GM21717 (cell line): Measurements from ENCODE around the gene ACAA1.
"Not testable (repeated sequence)": the region's sequence is repeated elsewhere in the genome, so short reads cannot be mapped to it uniquely, and the experiment has no call there.

Experiments used
- ATAC-seq: cut with Tn5 transposase; IDR thresholded peaks from one replicate; pipeline ENCODE4 v1.9.1; 2021; ENCODE audit warnings: mild to moderate bottlenecking, moderate library complexity; ENCODE audit not compliant: unreplicated experiment

Gene ACAA1

DNA sequence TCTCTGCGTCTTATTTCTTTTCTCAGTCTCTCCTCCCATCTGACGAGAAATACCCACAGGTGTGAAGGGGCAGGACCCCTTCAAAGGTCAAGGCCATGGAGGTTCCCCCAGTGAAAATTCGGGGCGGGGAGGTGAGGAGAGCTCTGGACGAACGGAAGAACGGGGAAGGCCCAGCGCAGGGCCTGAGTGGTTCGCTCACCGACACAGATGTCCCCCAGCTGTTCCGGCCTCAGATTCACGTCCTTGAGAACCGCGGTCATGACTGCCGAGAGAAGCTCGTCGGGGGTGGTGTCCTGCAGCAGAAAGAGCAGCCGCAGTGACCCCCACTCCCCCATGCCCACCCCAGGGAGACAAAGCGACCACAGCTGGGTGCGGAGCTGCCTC lies 542 bp downstream of the ACAA1 start:
- no peak for ATAC-seq

DNA sequence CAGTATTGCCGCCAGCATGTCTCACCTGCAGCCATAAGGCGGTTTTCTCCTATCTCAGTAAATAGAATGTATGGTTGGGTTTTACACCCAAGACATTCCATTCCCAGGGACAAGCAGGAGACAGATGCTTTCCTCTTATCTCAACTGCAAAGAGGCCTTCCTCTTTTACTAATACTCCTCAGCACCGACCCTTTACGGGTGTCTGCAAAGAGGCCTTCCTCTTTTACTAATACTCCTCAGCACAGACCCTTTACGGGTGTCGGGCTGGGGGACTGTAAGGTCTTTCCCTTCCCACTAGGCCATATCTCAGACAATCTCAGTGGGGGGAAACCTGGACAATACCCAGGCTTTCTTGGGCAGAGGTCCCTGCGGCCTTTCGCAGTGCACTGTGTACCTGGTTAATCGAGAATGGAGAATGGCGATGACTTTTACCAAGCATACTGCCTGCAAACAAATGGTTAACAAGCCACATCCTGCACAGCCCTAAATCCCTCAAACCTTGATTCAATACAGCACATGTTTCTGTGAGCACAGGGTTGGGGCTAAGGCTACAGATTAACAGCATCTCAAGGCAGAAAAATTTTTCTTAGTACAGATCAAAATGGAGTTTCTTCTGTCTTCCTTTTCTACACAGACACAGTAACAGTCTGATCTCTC lies 1.2 kb downstream of the ACAA1 start:
- not testable (repeated sequence) for ATAC-seq

- not testable (repeated sequence) for ATAC-seq
These were observed 2.3 kb downstream of the ACAA1 start for GRCh38 chr3:38134517-38135143.

DNA sequence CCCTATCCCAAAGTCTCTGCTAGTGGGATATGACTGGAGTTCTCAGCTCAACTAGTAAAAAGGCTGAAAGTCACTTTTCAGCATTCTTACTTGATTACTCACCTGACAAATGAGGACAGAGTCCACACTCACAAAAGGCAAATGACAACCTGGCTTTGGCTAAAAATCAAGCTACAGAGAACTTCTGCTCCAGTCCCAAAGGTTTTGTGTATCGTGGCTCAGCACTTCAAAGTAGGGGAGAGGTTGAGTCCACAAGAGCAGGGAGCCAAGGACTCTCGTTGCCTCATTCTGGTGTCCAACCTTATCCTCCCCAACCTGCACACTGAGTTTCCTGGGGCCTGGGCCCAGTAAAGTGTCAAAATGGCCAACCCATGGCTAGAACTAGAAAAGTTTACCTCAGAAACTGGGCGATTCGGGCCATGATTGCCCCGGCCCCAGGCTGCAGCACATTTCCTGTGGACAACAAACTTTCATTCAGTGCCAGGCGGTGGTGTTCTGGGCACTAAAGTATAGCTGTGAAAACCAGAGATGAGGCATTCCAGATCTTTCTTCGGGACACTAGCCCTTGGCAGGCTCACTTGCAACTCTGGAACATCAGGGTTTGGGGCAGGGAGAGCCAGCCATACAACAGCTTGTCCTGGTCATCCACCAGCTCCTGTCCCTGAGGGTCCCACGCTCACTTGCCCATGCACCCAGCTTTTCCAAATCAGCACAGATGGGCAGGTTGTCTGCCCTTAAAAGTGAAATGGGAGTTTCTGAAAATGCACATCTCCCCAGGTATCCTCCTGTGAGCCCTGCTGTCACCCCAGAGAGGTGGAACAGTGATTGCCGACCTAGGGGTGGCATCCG lies 3.1 kb downstream of the ACAA1 start:
- no peak for ATAC-seq

DNA sequence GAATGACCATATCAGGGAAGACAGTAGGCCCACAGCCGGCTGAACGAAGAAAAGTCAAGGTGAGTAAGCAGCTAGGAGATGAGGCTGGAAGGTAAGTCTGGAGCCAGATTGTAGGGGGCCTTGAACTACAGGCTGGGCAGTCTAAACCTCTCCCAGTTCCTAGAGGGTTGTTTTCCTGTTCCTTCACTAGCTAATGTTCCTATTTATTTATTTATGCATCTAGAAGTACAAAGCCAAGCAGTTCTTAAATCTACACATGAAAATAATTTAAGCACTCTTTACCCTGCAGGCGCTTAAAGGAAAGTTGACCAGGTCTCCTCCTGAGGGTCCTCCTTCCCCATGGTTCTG lies 3.7 kb downstream of the ACAA1 start:
- no peak for ATAC-seq

DNA sequence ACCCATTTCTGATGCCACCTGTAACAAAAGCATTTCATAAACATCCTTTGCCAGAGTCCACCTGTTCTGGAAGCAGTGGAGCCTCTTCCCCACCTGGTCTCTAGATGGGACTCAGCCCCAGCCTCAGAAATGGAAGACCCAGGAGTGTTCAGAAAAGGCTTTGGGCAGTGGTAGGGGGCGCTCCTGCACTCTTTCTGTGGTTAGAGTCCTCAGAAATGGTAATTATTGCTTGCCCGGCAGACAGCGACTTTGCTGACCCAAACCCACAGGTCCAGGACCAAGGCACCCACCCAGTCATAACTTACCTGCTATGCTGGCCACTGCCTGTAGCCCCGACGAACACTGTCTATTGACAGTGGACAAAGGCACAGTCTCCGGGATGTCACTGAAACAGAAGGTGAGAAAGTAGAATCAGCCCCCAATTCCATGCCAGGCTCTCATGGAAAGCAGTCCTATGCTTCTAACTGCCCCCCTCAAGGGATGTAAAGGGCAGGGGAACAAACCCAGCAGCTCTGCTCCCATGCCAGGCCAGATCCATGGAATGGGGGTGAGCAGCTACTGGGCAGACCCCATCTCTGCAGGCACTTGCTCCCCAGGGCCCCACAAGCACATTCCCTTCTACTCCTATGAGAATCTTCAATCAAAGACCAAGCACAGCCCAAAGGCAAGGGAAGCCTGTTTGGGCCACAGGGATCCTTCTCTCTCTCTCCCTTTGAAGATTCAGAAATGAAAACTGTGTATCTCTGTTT lies 5.1 kb downstream of the ACAA1 start:
- no peak for ATAC-seq

DNA sequence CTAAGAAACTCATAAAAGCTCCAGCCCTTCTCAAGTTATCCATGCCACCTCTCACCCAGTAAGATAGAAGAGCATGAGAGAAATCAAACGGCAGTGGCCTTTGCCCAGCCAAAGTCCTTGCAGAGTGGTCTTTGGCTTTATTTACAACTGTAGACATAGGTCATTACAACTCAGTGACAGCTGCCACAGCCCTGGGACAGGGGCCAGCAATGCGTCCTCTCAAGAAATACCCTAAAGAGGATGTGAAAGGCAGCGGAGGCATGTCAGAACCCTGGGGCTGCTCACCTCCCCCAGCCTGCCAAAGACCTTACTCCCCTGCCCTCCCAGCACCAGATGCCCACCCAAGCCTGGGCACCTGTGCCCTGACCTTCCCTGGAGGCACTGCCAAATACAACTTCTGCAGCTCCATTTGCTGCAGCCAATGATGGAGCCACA lies 6.3 kb downstream of the ACAA1 start:
- no peak for ATAC-seq

- ATAC-seq: no peak
These were observed 7.9 kb downstream of the ACAA1 start for GRCh38 chr3:38129058-38129457.

GRCh38 chr3:38128303-38128655 lies 8.6 kb downstream of the ACAA1 start:
- no peak for ATAC-seq

GRCh38 chr3:38127611-38128302 lies 9.2 kb downstream of the ACAA1 start:
- no peak for ATAC-seq

GRCh38 chr3:38126121-38126892 lies 10.6 kb downstream of the ACAA1 start:
- no peak for ATAC-seq

GRCh38 chr3:38125305-38126120 lies 11.4 kb downstream of the ACAA1 start:
- no peak for ATAC-seq

DNA sequence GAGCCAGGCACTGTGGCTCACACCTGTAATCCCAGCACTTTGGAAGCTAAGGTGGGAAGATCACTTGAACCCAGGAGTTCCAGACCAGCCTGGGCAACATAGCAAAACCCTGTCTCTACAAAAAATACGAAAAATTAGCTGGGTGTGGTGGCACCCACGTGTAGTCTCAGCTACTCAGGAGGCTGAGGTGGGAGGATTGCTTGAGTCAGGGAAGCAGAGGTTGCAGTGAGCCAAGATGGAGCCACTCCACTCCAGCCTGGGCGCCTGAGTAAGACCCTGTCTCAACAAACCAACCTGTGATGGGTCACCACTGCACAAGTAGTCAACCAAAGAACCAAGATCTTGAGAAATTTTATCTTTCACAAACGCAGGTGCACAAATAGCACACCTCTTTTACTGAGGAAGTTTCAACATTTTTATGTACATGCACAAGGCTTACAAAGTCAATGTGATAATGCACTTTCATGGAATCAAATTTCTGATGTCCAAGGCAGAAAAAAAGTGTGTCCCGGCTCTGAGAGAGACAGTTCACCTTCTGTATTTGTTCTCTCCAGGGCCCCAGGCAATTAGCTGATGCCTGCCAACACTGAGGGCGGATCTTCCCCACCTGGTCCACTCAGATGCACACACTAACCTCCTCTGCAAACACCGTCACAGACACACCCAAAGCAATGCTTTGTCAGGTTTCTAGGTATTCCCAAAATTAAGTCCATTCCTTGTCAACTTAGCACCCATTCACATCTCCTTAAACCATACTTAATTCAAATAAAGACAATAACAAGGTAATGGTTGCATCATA lies 12.4 kb downstream of the ACAA1 start:
- no peak for ATAC-seq

GRCh38 chr3:38122712-38123290 lies 14.1 kb downstream of the ACAA1 start:
- ATAC-seq: no peak

GRCh38 chr3:38121832-38122461 lies 15.0 kb downstream of the ACAA1 start:
- ATAC-seq: no peak

DNA sequence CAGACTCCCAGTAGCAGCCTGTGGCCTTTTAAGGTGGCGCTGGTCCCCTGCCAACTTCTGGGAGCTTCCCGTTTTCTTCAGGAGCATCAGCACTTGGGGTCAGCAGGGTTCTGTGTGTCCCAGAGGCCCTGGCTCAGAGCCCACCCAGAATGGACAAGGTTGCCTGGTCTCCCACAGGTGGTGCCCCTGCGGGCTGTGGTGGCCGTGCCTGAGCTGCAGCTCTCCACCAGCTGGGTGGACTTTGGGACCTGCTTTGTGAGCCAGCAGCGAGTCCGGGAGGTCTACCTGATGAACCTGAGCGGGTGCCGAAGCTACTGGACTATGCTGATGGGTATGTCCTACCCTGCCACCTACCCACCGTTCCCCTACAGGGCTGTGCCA lies 15.5 kb downstream of the ACAA1 start:
- no peak for ATAC-seq

GRCh38 chr3:38120693-38121450 lies 16.1 kb downstream of the ACAA1 start:
- no peak for ATAC-seq
